Smooth muscle cell (in vitro differentiated cells): ENCODE measurements around the gene SYN1. TPM values are rescaled to one million over a fixed set of nuclear protein-coding genes. Genes with fewer than 3 reads are reported as not detected.

ENCODE experiments used
- DNase-seq: peaks from one replicate; lab custom pipeline; 2025; ENCODE audit not compliant: unreplicated experiment; lab: John Stamatoyannopoulos, UW
- H2AFZ ChIP-seq: fragments of 200-600 bp; sonication (generic); 2 replicates; pipeline ENCODE4 v1.6.0; 2016; ENCODE audit warnings: antibody characterized with exemption, low read depth, mild to moderate bottlenecking
- H3F3A ChIP-seq: fragments of 200-600 bp; sonication (generic); 2 replicates; pipeline ENCODE4 v1.6.0; 2017; ENCODE audit warnings: antibody characterized with exemption, low read depth
- H3K27ac ChIP-seq: fragments of 200-600 bp; sonication (generic); 2 replicates; pipeline ENCODE4 v1.5.1; 2016; ENCODE audit warnings: low read depth, mild to moderate bottlenecking
- H3K27me3 ChIP-seq: fragments of 200-600 bp; sonication (generic); 2 replicates; pipeline ENCODE4 v1.6.1; 2016; ENCODE audit warnings: low read depth, mild to moderate bottlenecking
- H3K36me3 ChIP-seq: fragments of 200-600 bp; sonication (generic); 2 replicates; pipeline ENCODE4 v1.5.1; 2016; ENCODE audit warnings: low read depth
- H3K4me1 ChIP-seq: fragments of 200-600 bp; sonication (generic); 2 replicates; pipeline ENCODE4 v1.5.1; 2016; ENCODE audit warnings: low read depth
- H3K4me2 ChIP-seq: fragments of 200-600 bp; sonication (generic); 2 replicates; pipeline ENCODE4 v1.6.0; 2016; ENCODE audit warnings: mild to moderate bottlenecking
- H3K4me3 ChIP-seq: fragments of 200-600 bp; sonication (generic); 2 replicates; pipeline ENCODE4 v1.5.1; 2016; ENCODE audit warnings: mild to moderate bottlenecking
- H3K79me2 ChIP-seq: fragments of 200-600 bp; sonication (generic); 2 replicates; pipeline ENCODE4 v1.6.0; 2016; ENCODE audit warnings: low read depth, mild to moderate bottlenecking
- H3K9ac ChIP-seq: fragments of 200-600 bp; sonication (generic); 2 replicates; pipeline ENCODE4 v1.6.0; 2016; ENCODE audit warnings: low read depth
- H3K9me3 ChIP-seq: fragments of 200-600 bp; sonication (generic); replicated peaks from 2 replicates; pipeline ENCODE4 v1.5.1; 2016; ENCODE audit warnings: low read depth
- H4K20me1 ChIP-seq: fragments of 200-600 bp; sonication (generic); 2 replicates; pipeline ENCODE4 v1.6.0; 2016; ENCODE audit warnings: low read depth
- WGBS: methylation state at CpG from one replicate; pipeline ENCODE4 v1.1.7; 2016; ENCODE audit warnings: low lambda C conversion rate; 5-methylcytosine and 5-hydroxymethylcytosine counted together
- polyA plus RNA-seq: library from polyadenylated mRNA; unstranded; fragments of >200 nt; fragmentation: Nextera tagmentation; extraction: Ambion mirVana; gene quantifications from 2 replicates; pipeline ENCODE4 v1.2.1, GENCODE V29; 2016
- total RNA-seq: library from RNA; depleted of rRNA; stranded (reverse); fragments of >200 nt; gene quantifications from 2 replicates; pipeline ENCODE4 v1.2.3, GENCODE V29; 2014
- TF ChIP-seq, protein P1 (sequence below): fragments of 200-600 bp; sonication (generic); IDR thresholded peaks from 2 replicates; pipeline ENCODE4 v1.5.1; 2017; ENCODE audit warnings: borderline replicate concordance, mild to moderate bottlenecking, antibody characterized with exemption; ENCODE audit not compliant: insufficient read depth, poor library complexity, severe bottlenecking

SYN1 gene
- total and polyA plus RNA-seq, 2 experiments from 2014 or later = 5.1 to 9.1 TPM

DNA sequence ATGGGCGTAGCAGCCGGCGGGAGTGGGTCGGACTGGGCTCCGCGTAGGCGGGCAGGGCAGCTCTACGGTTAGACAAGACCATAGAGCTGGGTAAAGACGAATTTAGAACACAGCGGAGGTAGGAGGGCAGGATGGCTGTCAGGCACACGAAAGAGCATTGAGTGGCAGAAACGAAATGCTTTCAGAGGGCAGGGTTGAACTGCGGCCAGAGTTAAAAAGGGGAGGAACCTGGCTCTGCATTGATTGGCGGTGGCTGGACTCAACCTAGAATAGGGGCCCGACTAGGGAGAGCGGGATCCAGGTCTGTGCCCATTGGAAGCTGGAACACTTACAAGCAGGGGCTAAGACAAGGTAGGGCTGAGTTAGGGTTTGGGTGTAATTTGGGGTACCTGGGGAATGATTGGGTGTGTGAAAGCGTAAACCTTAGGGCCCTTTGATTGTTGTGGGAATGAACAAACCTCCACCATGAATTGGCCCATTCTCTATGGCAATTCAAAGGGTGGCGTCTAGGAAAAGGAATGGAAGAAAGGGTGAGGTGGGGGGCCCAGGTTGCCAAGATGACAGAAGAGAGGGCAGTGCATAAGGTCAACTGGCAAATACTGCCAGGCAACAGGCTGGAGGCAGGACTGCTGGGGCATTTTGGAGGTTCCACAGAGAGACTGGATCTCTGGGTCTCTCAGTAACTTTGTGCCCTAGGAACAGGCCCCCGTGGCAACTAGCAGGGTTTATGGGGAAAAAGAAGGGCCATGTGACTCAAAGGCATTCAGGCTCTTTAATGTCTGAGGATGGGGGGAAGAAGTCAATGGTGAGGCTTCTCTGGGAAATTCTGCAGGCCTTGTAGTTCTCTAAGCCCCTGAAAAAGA, 31.6 kb upstream of the SYN1 start:
- Histone ChIP-seq H3K27ac (peak overlapping the region; percentile 72), H3K79me2 (peaks cover 12% of the 10 kb centered on the region), H3K4me1 (no peaks in the 10 kb centered on the region), H3K9me3 (no peaks in the 10 kb centered on the region), H3K9ac (peak overlapping the region; percentile 68), H3K4me3 (peak overlapping the region; percentile 48), H3K4me2 (peak overlapping the region; percentile 80), H4K20me1 (no peaks in the 10 kb centered on the region), H3K27me3 (no peaks in the 10 kb centered on the region), H3K36me3 (no peaks in the 10 kb centered on the region), H2AFZ (no peak overlapping the region), H3F3A (no peaks in the 10 kb centered on the region)
- TF ChIP-seq, protein P1, sequence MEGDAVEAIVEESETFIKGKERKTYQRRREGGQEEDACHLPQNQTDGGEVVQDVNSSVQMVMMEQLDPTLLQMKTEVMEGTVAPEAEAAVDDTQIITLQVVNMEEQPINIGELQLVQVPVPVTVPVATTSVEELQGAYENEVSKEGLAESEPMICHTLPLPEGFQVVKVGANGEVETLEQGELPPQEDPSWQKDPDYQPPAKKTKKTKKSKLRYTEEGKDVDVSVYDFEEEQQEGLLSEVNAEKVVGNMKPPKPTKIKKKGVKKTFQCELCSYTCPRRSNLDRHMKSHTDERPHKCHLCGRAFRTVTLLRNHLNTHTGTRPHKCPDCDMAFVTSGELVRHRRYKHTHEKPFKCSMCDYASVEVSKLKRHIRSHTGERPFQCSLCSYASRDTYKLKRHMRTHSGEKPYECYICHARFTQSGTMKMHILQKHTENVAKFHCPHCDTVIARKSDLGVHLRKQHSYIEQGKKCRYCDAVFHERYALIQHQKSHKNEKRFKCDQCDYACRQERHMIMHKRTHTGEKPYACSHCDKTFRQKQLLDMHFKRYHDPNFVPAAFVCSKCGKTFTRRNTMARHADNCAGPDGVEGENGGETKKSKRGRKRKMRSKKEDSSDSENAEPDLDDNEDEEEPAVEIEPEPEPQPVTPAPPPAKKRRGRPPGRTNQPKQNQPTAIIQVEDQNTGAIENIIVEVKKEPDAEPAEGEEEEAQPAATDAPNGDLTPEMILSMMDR = no peak
- WGBS = 50% methylated on average over 19 of the region's 19 CpGs
- no peak for DNase-seq

DNA sequence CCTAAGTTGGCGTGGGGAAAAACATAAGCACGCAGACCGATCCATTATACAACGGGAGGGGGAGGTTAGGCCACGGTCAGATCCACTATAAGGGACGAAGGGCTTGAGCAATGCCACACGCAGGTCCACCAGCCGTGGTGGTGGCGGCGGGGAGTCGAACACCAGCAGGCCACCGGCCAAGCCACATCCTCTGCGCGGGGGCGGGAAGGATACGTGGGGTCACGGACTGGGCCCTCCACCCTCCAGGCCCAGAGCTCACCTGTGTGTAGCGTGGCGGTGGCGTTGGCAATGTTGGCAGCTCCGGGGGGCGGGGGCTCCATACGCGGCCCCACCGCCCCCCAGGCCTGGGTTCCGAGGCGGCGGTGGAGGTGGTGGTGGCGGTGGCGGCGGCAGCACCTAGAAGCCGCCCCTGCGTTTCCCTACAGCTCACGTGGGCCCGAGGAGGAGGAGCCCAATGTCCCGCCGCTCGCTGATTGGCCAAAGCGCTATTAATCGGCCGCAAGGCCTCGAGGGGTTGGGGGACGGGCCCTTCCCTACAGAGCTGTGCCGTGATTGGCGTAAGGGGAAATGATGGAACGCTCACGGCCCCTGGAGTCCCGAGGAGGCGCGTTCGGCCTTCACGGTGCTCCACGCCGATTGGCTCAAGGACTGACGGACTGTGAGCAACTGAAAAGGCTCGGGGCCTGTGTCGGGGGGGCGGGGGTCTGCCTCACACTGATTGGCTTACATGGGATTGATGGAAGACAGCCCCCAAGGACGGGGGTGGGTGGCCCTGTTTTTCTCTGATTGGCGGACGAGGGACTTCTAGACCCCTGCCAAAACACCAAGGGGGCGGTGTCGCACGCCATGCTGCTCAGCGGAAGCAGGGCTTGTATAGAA, 30.7 kb upstream of the SYN1 start, which contains the start of gene ELK1:
TSS of gene ELK1 (minus strand) at position 400 of the 879 bp plus-strand sequence. CDS start 9,122 bp downstream, outside the sequence.
- TF ChIP-seq, protein P1 = no peak
- no peaks in the 10 kb centered on the region for H3K36me3 ChIP-seq
- no peak within 1 kb of the TSS for H2AFZ ChIP-seq
- H3K4me2 ChIP-seq = peak within 1 kb of the TSS; percentile 83
- H4K20me1 ChIP-seq = peaks cover under 1% of the 10 kb centered on the region
- H3K4me1 ChIP-seq = no peaks in the 10 kb centered on the region
- WGBS = 55% methylated on average over 47 of the region's 65 CpGs
- no peaks in the 10 kb centered on the region for H3F3A ChIP-seq
- no peaks in the 10 kb centered on the region for H3K27me3 ChIP-seq
- H3K27ac ChIP-seq = peak within 1 kb of the TSS; percentile 77
- no peaks in the 10 kb centered on the region for H3K9me3 ChIP-seq
- H3K79me2 ChIP-seq = peaks cover 12% of the 10 kb centered on the region
- peak; percentile 72 for DNase-seq
- H3K9ac ChIP-seq = peak within 1 kb of the TSS; percentile 84
- peak within 1 kb of the TSS; percentile 58 for H3K4me3 ChIP-seq

DNA sequence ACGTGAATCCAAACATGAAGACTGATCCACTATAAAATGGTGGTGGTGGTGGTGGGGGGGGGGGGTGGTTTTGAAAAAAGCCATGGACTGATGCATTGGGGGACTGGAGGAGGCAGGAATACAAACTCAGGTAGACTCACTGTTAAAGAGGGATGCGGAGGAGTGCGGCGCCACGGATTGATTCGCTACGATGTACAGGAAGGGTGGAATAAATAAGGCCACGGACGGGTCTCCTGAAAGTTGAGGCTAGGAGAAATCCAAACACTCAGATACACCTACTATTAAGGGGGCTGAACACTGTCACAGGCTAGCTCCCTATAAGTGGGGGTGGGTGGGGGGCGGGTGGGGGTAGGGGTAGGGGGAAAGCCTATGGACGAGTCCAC, 30.1 kb upstream of the SYN1 start:
- H2AFZ ChIP-seq = no peak overlapping the region

More for the DNA sequence above, 30.1 kb upstream of the SYN1 start:
- H3K79me2 ChIP-seq = peaks cover 12% of the 10 kb centered on the region
- H3K4me2 ChIP-seq = peak overlapping the region; percentile 83
- TF ChIP-seq, protein P1 = no peak
- no peak for DNase-seq
- H3K4me3 ChIP-seq = peak overlapping the region; percentile 58
- H3F3A ChIP-seq = no peaks in the 10 kb centered on the region
- H3K36me3 ChIP-seq = no peaks in the 10 kb centered on the region
- no peaks in the 10 kb centered on the region for H3K4me1 ChIP-seq
- 46% methylated on average over 9 of the region's 11 CpGs for WGBS
- no peaks in the 10 kb centered on the region for H3K27me3 ChIP-seq
- H3K27ac ChIP-seq = peak overlapping the region; percentile 77
- no peaks in the 10 kb centered on the region for H3K9me3 ChIP-seq
- H4K20me1 ChIP-seq = peaks cover 6% of the 10 kb centered on the region
- peak overlapping the region; percentile 84 for H3K9ac ChIP-seq
